Progenitor cell of endocrine pancreas (in vitro differentiated cells): ENCODE data around the gene PAX2. TPM values are rescaled to one million over a fixed set of nuclear protein-coding genes. Genes with fewer than 3 reads are reported as not detected.
"Not testable (repeated sequence)": the region's sequence is repeated elsewhere in the genome, so short reads cannot be mapped to it uniquely, and the experiment has no call there.

Experiments used
- DNase-seq: peaks from one replicate; pipeline ENCODE4 v3.0.0; 2021; ENCODE audit warnings: low spot score; ENCODE audit not compliant: unreplicated experiment
- H3K27ac Mint-ChIP-seq: 2 replicates; pipeline ENCODE4 v1.8.0; 2021; ENCODE audit warnings: mild to moderate bottlenecking, moderate library complexity, mixed read lengths
- H3K27me3 Mint-ChIP-seq: 2 replicates; pipeline ENCODE4 v1.8.0; 2021; ENCODE audit warnings: mixed read lengths
- H3K36me3 Mint-ChIP-seq: 2 replicates; pipeline ENCODE4 v1.8.0; 2022; ENCODE audit warnings: mixed read lengths; ENCODE audit not compliant: insufficient read depth
- H3K4me1 Mint-ChIP-seq: 2 replicates; pipeline ENCODE4 v1.8.0; 2021; ENCODE audit warnings: low read depth, mixed read lengths
- H3K4me3 Mint-ChIP-seq: 2 replicates; pipeline ENCODE4 v1.8.0; 2021; ENCODE audit warnings: low read depth, mild to moderate bottlenecking, moderate library complexity, mixed read lengths
- H3K9me3 Mint-ChIP-seq: 2 replicates; pipeline ENCODE4 v1.8.0; 2021; ENCODE audit warnings: low read depth, mixed read lengths
- long read RNA-seq: library from polyadenylated mRNA; unstranded; transcript quantifications from one replicate; pipeline ENCODE4 v2.0.0, GENCODE V29; 2020
- total RNA-seq: library from RNA; stranded (reverse); gene quantifications from 2 replicates; pipeline ENCODE4 v1.2.1, GENCODE V29; 2021
- TF ChIP-seq, protein P1 (sequence below): fragments of 200-600 bp; sonication (generic); IDR thresholded peaks from one replicate; pipeline ENCODE4 v1.5.0; 2021; ENCODE audit warnings: antibody characterized with exemption, mild to moderate bottlenecking; ENCODE audit not compliant: unreplicated experiment

PAX2 gene
- not detected in 2 replicates for total RNA-seq
- long read RNA-seq, result 0 reads

DNA sequence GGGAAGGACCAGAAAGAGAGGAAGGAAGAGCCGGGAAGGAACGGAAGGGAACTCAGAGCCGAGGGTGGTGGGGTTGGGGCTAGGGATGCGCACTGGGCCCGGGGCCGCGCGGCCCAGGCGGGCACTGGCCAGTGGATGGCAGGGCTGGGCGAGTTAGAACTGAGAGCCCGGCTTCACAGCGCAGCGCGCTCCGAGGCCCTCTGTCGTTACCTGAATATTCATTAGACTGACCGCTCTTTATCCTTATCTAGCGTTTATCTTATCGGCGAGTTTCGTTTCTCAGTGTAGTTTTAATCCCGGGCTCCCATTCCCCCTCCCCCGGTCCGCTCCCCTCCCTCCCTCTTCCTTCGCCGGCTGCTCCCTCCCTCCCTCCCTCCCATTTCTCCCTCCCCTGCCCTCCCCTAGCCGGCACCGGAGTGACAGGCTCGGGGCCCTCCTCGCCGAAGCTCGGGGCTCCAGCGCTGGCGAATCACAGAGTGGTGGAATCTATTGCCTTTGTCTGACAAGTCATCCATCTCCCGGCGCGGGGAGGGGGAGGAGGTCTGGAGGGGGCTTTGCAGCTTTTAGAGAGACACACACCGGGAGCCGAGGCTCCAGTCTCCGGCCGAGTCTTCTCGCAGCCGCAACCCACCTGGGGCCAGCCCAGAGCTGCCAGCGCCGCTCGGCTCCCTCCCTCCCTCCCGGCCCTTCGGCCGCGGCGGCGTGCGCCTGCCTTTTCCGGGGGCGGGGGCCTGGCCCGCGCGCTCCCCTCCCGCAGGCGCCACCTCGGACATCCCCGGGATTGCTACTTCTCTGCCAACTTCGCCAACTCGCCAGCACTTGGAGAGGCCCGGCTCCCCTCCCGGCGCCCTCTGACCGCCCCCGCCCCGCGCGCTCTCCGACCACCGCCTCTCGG, at the start of gene PAX2:
Gene PAX2 (plus strand): TSS at position 596 of the 895 bp plus-strand sequence. CDS start 679 bp downstream, outside the sequence.
- Mint-ChIP-seq H3K27ac (peak within 1 kb of the TSS; percentile 2), H3K4me1 (peaks cover 12% of the 10 kb centered on the region), H3K27me3 (peaks cover 89% of the 10 kb centered on the region), H3K4me3 (peak within 1 kb of the TSS; percentile 2), H3K9me3 (no peaks in the 10 kb centered on the region), H3K36me3 (no peaks in the 10 kb centered on the region)
- no peak for DNase-seq
- TF ChIP-seq, protein P1, sequence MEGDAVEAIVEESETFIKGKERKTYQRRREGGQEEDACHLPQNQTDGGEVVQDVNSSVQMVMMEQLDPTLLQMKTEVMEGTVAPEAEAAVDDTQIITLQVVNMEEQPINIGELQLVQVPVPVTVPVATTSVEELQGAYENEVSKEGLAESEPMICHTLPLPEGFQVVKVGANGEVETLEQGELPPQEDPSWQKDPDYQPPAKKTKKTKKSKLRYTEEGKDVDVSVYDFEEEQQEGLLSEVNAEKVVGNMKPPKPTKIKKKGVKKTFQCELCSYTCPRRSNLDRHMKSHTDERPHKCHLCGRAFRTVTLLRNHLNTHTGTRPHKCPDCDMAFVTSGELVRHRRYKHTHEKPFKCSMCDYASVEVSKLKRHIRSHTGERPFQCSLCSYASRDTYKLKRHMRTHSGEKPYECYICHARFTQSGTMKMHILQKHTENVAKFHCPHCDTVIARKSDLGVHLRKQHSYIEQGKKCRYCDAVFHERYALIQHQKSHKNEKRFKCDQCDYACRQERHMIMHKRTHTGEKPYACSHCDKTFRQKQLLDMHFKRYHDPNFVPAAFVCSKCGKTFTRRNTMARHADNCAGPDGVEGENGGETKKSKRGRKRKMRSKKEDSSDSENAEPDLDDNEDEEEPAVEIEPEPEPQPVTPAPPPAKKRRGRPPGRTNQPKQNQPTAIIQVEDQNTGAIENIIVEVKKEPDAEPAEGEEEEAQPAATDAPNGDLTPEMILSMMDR, result no peak

DNA sequence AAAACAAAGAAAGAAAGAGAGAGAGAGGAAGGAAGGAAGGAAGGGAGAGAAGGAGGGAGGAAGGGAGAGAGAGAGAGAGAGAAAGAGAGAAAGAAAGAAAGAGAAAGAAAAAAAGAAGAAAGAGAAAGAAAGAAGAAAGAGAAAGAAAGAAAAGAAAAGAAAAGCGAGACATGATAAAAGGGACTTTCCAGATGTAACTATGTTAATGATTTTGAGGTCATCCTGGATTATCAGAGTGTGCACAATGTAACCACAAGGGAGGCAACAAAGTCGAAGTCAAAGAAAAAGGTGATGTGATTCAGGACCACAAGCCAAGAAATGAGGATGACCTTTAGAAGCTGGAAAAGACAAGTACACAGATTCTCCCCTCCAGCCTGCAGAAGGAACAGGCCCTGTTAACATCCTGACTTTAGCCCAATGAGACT, 48.9 kb upstream of the PAX2 start:
- no peaks in the 10 kb centered on the region for H3K9me3 Mint-ChIP-seq
- TF ChIP-seq, protein P1, result no peak
- H3K27ac Mint-ChIP-seq, result no peak overlapping the region
- H3K27me3 Mint-ChIP-seq, result peaks cover 46% of the 10 kb centered on the region
- no peaks in the 10 kb centered on the region for H3K36me3 Mint-ChIP-seq
- no peaks in the 10 kb centered on the region for H3K4me1 Mint-ChIP-seq
- DNase-seq, result no peak
- no peak overlapping the region for H3K4me3 Mint-ChIP-seq

DNA sequence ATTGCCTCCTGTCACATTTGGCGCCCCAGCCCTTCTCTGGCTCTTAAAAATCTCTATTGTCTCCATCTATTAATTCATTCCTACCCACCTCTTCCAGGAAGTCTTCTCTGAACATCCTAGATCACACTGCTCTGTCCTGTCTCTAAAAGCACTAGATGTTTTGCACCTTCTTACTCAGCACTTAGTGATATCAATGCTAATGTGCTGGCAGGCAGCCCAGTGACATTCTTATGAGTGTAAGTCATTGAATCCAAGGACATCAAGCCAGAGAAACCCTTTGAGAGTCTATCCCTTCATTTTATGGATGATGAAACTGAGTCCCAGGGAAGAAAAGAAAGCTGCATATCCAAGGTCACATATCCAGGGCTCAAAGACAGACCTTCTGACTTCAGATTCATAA, 48.3 kb upstream of the PAX2 start:
- Mint-ChIP-seq H3K9me3 (no peaks in the 10 kb centered on the region), H3K4me3 (no peak overlapping the region)

DNA sequence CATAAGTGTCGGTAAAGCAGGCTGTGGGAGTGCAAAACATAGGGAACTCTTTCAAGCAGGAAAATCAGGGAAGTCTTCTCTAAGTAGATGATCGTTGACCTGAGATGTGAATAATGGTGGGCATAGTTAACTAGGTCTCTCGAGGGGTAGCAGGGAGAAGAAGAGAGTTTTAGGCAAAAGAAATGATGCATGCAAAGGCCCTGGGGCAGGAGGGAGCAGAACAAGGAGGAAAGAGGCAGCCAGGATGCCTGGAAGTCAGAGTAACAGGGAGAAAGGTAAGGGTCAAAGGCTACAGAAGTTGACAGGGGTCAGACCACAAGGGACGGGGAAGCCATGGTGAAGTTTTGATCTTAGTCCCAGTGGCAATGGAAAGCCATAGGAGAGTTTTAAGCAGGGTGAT, 47.8 kb upstream of the PAX2 start:
- H3K27me3 Mint-ChIP-seq, result peaks cover 39% of the 10 kb centered on the region
- H3K4me3 Mint-ChIP-seq, result no peak overlapping the region

More for the DNA sequence above, 48.3 kb upstream of the PAX2 start:
- TF ChIP-seq, protein P1, result no peak
- no peak for DNase-seq
- no peaks in the 10 kb centered on the region for H3K4me1 Mint-ChIP-seq
- H3K27ac Mint-ChIP-seq, result no peak overlapping the region
- no peaks in the 10 kb centered on the region for H3K36me3 Mint-ChIP-seq
- H3K27me3 Mint-ChIP-seq, result peaks cover 42% of the 10 kb centered on the region

DNA sequence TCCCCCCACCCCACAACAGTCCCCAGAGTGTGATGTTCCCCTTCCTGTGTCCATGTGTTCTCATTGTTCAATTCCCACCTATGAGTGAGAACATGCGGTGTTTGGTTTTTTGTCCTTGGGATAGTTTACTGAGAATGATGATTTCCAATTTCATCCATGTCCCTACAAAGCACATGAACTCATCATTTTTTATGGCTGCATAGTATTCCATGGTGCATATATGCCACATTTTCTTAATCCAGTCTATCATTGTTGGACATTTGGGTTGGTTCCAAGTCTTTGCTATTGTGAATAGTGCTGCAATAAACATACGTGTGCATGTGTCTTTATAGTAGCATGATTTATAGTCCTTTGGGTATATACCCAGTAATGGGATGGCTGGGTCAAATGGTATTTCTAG, 43.7 kb upstream of the PAX2 start:
- H3K36me3 Mint-ChIP-seq, H3K27ac Mint-ChIP-seq, H3K4me1 Mint-ChIP-seq, DNase-seq, H3K9me3 Mint-ChIP-seq, H3K4me3 Mint-ChIP-seq: not testable (repeated sequence)
- H3K27me3 Mint-ChIP-seq, result peaks cover 44% of the 10 kb centered on the region

More for the DNA sequence above, 47.8 kb upstream of the PAX2 start:
- TF ChIP-seq, protein P1, result no peak
- Mint-ChIP-seq H3K36me3 (no peaks in the 10 kb centered on the region), H3K9me3 (no peaks in the 10 kb centered on the region), H3K27ac (no peak overlapping the region), H3K4me1 (no peaks in the 10 kb centered on the region)
- no peak for DNase-seq
